GM11168 (cell line): ENCODE measurements around the gene CAB39.

Source experiments
- in situ Hi-C: fragments of 300-500 bp; cut with MboI; formaldehyde crosslinking; loops from one replicate; pipeline ENCODE4 v1.12.0; 2022; ENCODE audit warnings: low sequenced_read_pairs; ENCODE audit not compliant: unreplicated experiment

Gene CAB39

DNA sequence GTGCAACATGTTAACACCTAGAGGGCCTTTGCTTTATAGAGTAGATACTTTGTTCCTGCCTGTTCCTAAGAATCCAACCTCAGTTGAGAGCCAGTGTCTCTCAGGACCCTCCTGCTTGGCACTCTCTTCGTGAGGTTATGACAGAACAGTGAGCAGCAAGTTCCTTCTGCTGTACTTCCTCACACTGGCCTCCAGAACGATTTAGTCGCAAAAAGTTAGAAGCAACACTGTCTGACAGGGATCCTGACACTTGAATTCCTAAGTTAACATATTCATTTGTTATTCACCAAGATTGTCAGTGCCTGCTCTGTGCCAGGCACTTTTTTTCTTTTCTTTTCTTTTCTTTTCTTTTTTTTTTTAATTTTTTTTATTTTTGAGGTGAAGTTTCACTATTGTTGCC lies 95.1 kb downstream of the CAB39 start:
- in situ Hi-C loops: no loop called here

DNA sequence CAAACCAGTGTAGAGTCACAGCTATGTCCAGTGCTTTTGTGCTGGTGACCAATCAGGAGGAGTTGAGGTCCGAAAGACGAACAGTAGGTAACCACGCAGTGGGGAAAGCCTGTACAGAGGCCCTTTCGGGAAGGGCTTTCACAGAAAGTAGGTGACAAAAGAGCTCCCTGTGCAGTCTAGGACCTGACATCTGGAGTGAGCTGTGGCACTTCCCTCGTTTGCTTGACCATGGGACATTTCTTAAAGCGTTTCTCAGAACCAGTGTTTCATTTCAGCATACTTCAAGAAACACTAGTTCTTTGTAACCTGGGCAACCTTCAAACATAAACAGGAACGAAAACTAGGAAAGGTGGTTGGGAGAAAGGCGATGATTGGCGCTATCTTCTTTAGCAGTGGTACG lies 96.4 kb downstream of the CAB39 start:
- in situ Hi-C loops: no loop called here

DNA sequence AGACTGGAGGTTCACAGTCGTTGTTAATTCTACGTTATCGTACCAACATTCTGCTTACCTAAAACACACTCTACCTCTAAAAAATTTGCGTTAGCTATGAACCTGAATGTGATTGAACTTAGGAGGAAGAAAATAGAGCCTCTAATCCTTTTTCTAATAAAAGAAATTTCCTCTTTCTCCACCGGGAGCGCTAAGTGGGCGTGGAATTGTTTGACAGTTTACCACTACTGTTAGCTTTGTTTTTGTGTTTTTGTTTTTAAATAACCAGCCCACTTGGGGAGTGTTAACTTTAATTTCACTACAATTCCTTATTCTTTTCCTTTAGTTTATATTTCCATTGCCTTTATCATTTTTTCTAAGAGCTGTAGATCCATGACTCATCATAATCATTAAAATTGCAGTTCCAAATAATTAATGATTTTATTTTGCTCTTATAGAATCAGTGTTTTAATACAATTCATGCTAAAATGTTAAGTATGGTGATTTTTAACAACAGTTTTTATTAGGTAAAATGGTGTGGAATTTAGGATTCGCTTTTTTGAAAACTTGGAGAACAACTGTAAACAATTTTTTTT lies 97.1 kb downstream of the CAB39 start:
- in situ Hi-C loops: no loop called here

DNA sequence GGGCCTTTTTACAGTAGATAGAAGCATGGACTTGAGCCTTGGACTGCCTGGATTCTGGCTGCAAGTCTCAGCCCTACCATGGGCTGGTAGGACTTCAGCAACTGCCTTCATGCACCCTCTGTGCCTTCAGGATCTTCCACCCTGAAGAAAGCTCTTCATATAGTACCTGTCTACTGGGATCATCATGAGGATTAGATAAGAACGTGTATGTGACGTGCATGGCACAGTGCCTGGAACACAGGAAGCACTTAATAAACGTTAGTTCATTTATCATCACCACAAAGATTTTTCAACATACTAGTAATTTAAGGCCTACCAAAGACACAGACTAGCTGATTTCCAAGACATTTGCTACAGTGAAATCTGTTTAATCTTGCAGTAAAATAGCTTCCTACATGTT lies 98.9 kb downstream of the CAB39 start:
- in situ Hi-C loops: no loop called here

DNA sequence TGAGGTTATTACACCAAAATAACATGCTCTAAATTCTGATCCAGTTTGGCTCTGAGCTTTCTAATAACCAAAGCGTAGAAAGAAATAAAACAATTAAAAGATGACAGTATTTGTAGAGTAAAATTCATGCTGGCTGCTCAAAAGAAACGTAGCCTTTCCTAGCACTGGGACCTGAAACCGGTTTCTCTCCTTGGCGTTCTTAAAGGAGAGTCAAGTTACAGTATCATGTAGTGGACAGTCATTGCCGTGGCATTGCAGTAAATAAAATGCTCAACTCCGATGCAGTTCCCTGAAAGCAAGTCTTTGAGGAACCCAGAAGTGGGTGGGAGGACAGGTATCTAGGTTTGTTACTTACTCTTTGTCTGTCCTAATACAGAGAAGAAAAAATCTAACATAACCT lies 99.4 kb downstream of the CAB39 start:
- in situ Hi-C loops: no loop called here

DNA sequence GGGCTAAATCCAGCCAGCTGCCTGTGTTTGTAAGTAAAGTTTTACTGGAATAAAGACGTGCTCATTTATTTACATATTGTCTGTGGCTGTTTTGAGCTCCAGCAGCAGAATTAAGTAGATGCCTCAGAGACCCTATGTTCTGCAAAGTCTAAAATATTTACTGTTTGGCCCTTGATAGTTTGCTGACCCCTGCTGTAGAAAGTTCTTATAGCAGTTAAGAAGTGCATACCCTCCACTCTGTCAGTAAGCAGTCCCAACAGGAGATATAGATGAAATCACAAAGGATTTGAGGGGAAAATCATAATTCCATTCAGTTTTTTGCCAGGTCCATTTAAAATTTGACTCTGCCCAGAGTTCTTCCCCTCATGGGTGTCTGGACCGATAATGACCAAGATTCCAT lies 102.0 kb downstream of the CAB39 start:
- in situ Hi-C loops: no loop called here

DNA sequence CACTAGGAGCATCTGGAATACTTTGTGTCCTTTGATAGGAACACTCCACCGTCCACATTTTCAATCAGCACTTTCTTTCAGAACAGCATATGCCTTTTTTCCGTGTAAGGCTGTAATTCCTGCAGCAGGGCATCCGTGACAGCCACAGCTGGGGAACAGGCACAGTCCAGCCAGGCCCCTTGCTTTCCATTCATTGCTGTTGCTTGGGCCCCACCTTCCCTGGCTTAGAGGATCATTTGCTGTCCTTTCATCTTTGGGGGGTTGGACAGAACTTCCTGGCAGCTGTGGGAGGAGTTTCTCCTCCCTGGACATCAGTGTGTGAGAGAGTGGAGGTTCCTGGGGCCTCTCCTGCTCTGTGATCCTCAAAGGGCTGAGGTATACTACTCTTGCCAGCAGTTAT lies 102.4 kb downstream of the CAB39 start:
- in situ Hi-C loops: no loop called here

DNA sequence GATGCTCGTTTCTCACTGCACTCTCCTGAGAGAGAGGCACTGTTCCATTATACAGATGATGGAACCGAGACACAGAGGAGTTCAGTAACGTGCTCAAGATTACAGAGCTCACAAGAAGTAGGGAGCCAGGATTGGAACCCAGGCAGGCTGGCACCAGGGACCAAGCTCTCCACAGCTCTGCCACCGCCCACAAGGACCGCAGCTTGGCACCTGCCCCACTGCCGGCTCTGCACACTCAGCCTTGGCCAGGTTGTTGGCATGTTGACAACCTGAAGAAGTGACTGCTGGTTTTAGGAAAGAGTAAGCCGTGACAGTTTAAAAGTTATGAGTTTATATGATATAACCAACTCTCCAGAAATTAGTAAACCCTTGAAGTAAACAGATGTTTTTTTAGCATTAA lies 104.1 kb downstream of the CAB39 start:
- in situ Hi-C loops: no loop called here

DNA sequence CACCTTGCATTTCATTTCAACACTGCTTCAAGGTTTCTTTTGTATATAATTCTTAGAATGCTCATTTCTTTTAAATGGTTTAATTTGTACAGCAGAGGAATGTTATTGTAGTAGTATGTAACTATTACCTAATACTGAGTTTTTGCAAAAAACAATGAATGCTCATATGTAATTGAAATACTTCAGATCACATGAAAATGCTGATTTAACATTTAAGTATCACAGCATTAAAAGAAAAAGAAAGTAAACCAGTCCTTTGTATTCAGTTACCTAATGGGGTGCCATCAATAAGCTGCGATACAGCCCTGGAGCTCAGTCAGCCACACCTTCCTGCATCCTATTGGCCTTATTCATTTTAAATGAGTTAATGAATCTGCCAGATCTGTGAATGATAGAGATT lies 106.8 kb downstream of the CAB39 start:
- in situ Hi-C loops: no loop called here

DNA sequence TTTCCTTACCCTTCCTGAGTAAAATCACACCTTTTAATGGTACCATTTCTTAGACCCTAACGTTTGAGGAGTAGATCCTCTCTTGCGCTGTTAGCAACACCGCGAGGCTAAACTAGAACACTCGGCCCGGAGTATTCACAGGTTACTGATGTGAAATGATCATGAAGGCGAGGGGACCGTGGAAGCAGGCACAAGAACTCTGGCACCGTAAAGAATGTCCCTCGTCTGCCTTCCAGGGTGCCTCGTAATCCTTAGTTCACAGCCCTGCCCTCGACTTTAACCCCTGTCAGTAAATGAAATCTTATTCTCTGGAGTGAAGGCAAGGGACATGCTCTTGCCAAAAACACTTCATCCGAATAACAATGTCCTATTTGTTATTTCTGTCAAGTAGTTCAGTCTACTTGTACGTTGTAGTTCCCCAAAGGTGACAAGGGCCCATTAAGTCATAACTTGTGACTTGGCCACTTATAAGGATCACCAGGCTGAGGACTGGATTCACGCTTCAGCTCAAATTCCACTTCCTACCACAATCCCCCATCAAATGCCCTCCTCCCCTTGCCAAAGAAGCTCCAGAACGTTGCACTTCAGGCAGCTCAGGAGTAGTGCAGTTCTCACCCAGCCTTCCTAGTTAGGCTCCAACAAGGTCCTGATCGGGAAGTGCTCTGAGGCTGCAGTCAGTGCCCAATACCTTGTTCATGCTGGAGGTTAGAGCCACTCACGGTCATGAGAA lies 108.8 kb downstream of the CAB39 start:
- in situ Hi-C loops: no loop called here

DNA sequence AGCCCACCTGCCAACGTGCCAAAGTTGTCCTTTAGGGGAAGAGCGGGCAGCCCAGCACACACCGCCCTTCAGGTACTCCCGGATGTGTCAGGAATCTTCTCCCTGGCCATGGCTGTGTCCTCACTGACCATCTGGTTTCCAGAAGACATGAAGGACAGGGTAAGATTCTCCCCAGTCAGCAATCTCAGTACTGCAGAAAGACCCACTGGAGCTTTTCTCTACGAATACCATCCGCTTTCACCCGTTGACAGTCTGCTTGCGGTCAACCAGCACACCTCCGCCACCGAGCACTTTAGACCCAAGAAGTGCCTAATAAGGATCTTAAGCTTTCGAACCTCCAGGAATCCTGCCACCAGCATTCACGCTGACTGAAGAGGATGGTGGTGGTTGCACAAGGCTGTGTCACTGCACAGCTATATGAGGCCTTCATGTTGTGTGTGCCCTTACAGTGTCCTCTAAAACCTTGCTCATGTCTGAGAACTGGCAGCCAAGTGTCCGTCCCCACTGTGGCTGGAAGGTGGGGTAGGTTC lies 109.4 kb downstream of the CAB39 start:
- in situ Hi-C loops: no loop called here

DNA sequence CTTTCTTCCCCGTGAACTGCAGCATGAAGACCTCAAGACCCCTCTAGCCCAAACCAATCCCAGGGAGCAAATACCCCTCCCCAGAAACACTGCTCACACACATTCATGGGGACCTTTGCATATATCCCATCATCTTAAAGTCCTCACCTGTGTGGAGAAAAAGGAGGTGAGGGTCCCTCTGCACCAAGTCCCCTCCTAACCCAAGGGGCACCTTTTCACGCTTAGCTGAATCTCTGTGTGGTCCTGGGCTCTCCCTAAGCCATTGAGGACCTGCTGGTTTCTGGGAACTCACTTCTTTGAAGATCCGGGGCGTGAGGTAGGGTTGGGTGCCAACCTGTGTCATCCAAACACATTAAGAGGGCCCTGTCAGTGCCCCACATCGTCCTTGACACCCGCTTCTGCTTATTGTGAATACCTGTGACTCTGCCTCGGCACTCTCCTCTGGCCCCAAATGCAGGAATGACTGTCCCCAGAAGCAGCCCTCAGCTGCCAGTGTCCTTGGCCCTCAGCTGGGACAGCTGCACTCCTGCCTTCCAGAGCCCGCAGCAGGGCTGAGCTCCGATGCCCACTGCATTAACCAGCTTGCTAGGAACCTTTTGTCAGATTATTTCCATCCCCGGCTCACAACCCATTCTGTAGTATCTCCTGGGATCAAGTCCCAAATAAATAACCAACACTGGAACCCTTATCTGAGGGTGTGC lies 110.8 kb downstream of the CAB39 start:
- in situ Hi-C loops: no loop called here

DNA sequence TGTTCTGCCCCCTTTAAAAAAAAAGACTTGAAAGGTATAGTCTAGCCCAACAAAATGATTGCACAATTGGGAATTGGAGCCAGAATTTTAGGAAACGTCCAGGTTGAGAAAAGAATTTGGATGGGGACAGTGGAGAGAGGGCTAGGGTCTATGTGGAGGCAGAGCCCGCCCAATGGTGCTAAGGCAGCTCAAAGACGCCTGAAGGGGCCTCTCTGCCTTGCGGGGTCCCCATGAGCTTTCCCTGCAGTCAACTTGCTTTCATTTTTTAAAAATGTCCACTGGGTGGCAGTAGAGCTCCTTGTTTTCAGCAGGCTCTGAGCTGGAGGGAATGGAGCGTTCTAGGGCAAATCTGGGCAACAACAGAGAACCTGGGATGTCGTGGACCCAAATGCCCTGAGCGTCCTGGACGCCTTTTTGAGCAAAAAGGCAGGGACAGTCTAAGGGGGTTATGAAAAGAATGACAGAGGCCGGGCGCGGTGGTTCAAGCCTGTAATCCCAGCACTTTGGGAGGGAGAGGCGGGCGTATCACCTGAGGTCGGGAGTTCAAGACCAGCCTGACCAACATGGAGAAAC lies 111.8 kb downstream of the CAB39 start:
- in situ Hi-C loops: no loop called here

DNA sequence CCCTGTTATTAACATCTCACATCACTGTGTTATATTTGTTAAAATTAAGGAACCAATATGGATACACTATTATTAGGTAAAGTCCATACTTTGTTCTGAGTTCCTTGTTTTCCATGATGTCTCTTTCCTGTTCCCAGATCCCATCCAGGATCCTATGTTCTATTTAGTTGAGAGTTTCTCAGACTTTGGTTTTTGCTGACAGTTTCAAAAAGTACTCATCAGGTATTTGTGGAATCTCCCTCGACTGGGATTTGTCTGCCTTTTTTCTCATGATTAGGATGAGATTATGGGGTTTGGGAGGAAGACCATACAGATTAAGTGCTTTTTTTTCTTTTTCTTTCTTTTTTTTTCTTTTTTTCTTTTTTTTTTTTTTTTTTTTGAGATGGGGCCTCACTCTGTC lies 112.7 kb downstream of the CAB39 start:
- in situ Hi-C loops: no loop called here

DNA sequence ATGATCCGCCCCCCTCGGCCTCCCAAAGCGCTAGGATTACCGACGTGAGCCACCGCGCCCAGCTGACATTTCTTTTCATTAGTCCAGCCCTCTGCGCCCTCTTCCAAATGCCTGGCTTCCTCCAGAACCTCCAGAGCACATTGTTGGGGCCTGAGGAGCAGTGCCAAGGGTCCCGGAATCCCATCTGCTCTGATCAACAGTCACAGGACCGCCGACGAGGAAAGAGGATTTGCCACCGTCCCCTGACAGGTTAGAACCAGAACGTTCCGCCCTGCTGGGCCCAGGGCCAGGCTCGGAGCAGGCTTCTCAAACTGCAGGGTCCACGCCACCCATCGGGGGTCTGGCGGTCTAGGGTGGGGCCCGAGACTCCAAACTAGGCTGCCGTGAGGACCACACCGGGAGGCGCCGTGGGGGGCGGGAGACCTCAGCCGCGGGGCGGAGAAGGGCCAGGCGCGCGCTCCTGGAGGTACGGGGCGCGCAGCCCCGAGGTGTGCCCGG lies 115.2 kb downstream of the CAB39 start:
- in situ Hi-C loops: no loop called here

DNA sequence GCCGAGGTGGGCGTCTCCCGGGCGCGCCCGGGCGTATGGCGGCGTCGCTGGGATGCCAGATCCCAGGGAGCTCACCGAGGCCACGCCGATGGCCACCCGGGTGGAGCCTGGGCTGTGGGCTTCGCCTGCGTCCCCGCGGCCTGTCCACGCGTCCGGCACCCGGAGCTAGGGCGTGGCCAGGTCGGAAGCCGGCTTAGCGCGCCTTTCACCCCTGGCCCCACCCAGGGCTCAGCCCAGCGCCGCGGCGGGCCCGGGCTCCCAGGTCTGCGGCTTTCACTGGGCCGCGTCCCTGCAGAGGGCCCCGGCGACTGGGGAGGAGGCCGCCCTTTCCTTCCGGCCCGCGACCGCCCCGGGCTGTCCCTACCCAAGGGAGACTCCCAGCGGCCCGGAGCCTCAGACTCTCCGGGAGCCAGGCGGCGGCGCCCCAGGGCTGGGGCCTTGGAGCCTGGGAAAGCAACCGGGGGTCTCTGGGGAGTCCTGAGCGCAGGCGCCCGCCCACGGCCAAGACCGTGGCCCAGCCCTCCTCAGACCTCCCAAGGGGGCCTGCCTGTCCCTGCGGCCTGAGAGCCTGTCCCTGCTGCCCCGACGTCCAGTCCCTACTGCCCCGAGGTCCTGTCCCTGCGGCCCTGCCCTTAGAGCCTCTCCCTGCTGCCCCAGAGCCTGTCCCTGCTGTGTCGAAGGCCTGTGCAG lies 115.8 kb downstream of the CAB39 start:
- in situ Hi-C loops: no loop called here

DNA sequence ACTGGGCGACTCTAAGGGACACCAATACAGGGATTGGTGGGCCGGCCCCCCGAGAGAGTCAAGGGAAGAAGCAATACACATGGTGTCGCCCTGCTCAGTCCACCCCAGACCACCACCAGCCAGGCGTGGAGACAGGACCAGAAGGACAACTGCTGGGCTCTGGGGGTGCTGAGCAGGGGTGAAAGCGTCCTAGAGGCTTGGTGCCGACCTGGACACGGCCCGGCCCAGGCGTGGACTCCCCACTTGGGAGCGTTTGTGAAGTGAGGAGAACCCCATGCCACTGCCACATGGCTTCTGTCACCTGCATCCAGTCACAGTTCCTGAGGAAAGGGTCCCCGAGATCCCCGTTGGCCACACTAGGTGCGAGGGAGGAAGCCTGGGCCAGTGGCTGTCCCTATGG lies 116.7 kb downstream of the CAB39 start:
- in situ Hi-C loops: no loop called here

DNA sequence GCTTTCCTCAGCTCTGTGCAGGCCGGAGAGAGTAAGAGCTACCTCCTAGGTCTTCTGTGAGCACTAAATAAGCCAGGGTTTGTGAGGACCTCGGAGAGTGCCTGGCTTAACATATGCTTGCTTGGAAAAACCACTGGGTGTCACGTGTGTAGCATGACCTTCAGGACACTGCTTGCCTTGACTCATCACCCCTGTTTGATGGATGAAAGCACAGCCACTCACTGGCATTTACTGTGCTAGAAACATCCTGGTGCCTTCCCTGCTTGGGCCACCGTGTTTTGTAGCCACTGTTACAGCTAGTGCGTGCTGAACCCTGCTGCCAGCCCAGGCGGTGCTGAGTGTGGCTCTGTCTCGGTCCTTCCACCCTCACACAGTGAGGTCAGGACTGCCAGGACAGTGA lies 117.3 kb downstream of the CAB39 start:
- in situ Hi-C loops: no loop called here

DNA sequence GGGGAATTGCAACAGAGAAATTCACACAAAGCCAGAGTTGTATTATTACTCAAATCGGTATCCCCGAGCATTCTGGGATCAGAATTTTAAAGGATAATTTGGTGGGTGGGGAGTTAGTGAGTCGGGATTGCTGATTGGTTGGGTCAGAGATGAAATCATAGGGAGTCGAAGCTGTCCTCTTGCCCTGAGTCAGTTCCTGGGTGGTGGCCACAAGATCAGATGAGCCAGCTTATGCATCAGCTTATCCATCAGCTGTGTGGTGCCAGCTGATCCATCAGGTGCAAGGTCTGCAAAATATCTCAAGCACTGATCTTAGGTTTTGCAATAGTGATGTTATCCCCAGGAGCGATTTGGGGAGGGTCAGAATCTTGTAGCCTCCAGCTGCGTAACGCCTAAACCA lies 117.8 kb downstream of the CAB39 start:
- in situ Hi-C loops: no loop called here

DNA sequence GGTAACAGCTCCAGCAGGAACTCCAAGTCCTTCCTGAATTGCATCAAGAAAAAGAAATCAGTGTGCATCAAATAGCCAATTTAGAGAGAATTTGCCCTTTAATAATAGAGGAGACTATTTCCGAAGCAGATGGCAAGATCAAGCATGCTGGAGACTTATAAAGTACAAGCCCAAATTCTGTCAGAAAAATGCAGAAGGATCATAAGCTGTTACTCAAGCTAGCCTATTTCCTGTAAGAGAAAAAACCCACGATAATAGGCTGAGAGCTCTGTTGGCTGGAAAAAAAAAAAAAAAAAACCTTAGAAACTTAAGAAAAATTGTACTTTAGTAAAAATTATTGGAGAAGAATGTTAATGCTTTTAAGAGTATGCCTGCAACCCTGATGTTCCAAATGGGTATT lies 127.7 kb downstream of the CAB39 start:
- in situ Hi-C loops: loop anchor here (10.0 kb wide), 1 partner anchor 154 kb away; the partner anchor contains the start of gene SPATA3
